ENCODE measurements around the gene TIGD1.

Gene TIGD1

DNA sequence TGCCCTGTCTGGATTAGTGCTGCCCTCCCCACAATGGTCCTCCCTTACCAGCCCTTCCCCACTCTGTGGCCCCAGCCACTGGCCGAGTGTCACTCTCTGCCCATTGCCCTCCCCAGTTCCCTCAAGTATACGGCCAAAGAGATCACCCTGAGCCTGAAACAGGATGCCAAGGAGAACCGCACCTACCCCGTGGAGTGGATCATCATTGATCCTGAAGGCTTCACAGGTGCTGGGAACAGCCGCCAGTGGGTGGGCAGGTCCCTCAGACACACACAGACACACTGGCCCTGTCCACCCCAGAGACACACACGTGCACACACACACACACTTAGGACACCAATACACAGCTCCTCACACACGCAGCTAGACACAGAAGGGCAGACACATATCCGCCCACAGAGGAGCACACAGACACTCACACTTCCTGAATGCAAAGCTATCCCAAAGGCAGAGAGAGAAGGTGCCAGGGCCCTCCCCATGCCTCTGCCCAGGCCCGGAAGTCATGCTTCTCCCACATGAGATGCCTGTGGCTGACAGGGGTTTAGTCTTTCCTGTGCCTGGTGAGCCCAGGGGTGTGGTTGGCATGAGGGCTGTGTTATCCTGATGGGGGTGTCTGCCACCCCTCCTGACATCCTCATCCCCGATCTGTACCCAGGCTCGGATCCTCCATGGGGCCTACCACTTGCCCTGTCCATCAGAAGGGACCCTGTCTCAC lies 21.5 kb downstream of the TIGD1 start:
- no peaks in the 10 kb centered on the region for H3K9me3 ChIP-seq (ENCODE audit: insufficient read depth, low read depth, low read length)
- H3F3A ChIP-seq (ENCODE audit: low read depth), result no peaks in the 10 kb centered on the region
- H2AFZ ChIP-seq (ENCODE audit: low read length), result no peak overlapping the region
- peak overlapping the region; percentile 32 for H3K4me2 ChIP-seq (ENCODE audit: low read depth, low read length, poor library complexity, severe bottlenecking)
- no peaks in the 10 kb centered on the region for H3K79me2 ChIP-seq (ENCODE audit: insufficient read depth, low read length)
- peaks cover 7% of the 10 kb centered on the region for H3K4me1 ChIP-seq (ENCODE audit: insufficient read depth, low read length, poor library complexity, severe bottlenecking)
- no peak for TF ChIP-seq EZH2phosphoT487 (IDR thresholded peaks at IDR 0.05; ENCODE audit: borderline replicate concordance)
- TF ChIP-seq, protein P1, sequence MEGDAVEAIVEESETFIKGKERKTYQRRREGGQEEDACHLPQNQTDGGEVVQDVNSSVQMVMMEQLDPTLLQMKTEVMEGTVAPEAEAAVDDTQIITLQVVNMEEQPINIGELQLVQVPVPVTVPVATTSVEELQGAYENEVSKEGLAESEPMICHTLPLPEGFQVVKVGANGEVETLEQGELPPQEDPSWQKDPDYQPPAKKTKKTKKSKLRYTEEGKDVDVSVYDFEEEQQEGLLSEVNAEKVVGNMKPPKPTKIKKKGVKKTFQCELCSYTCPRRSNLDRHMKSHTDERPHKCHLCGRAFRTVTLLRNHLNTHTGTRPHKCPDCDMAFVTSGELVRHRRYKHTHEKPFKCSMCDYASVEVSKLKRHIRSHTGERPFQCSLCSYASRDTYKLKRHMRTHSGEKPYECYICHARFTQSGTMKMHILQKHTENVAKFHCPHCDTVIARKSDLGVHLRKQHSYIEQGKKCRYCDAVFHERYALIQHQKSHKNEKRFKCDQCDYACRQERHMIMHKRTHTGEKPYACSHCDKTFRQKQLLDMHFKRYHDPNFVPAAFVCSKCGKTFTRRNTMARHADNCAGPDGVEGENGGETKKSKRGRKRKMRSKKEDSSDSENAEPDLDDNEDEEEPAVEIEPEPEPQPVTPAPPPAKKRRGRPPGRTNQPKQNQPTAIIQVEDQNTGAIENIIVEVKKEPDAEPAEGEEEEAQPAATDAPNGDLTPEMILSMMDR (conservative IDR thresholded peaks at IDR 0.05; ENCODE audit: low read length), result no peak
- no peaks in the 10 kb centered on the region for H4K20me1 ChIP-seq (ENCODE audit: insufficient read depth, low read length, poor library complexity, severe bottlenecking)
- no peak overlapping the region for H3K9ac ChIP-seq (ENCODE audit: low read depth, low read length, poor library complexity, severe bottlenecking)
- no peaks in the 10 kb centered on the region for H3K36me3 ChIP-seq (ENCODE audit: insufficient read depth, low read length)
- H3K4me3 ChIP-seq (ENCODE audit: low read length, poor library complexity, severe bottlenecking), result no peak overlapping the region
- no peaks in the 10 kb centered on the region for H3K27me3 ChIP-seq (ENCODE audit: insufficient read depth, low read length, poor library complexity, severe bottlenecking)
- H3K9me2 ChIP-seq (replicated peaks; ENCODE audit: low read depth, low read length), result no peaks in the 10 kb centered on the region

DNA sequence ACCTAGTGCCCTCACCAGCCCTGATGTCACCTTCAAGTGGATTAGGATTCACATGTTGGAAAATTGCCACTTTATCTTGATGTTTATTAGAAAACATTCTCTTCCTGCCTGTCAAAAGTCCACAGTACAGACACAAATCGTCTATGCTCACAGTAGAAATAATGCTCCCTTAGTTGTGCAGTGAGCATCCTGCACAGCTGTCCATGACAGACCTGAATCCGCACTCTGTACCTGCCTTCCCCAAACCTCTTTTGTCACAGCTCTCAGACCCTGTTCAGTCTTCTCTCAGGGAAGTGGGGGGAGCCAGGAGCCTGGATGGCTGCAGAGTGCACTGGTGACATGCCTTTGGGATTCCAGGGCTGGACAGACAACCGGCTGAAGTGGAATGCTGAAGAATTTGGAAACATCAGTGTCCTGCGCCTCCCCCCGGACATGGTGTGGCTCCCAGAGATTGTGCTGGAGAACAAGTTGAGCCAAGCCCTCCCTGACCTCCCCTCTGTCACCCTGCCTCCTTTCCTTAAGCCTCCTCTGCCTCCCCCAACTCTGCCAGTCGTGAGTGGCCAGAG lies 22.4 kb downstream of the TIGD1 start:
- H3K4me2 ChIP-seq (ENCODE audit: low read depth, low read length, poor library complexity, severe bottlenecking), result no peak overlapping the region
- no peaks in the 10 kb centered on the region for H3K79me2 ChIP-seq (ENCODE audit: insufficient read depth, low read length)
- no peak overlapping the region for H3K4me3 ChIP-seq (ENCODE audit: low read length, poor library complexity, severe bottlenecking)
- no peak overlapping the region for H3K9ac ChIP-seq (ENCODE audit: low read depth, low read length, poor library complexity, severe bottlenecking)
- H3K36me3 ChIP-seq (ENCODE audit: insufficient read depth, low read length), result no peaks in the 10 kb centered on the region
- H3K4me1 ChIP-seq (ENCODE audit: insufficient read depth, low read length, poor library complexity, severe bottlenecking), result peaks cover 7% of the 10 kb centered on the region
- H2AFZ ChIP-seq (ENCODE audit: low read length), result no peak overlapping the region
- TF ChIP-seq, protein P1 (conservative IDR thresholded peaks at IDR 0.05; ENCODE audit: low read length), result no peak
- no peak for TF ChIP-seq EZH2phosphoT487 (IDR thresholded peaks at IDR 0.05; ENCODE audit: borderline replicate concordance)
- H3K9me2 ChIP-seq (replicated peaks; ENCODE audit: low read depth, low read length), result no peaks in the 10 kb centered on the region
- H3K27me3 ChIP-seq (ENCODE audit: insufficient read depth, low read length, poor library complexity, severe bottlenecking), result no peaks in the 10 kb centered on the region
- no peaks in the 10 kb centered on the region for H3K9me3 ChIP-seq (ENCODE audit: insufficient read depth, low read depth, low read length)
- no peaks in the 10 kb centered on the region for H3F3A ChIP-seq (ENCODE audit: low read depth)
- no peaks in the 10 kb centered on the region for H4K20me1 ChIP-seq (ENCODE audit: insufficient read depth, low read length, poor library complexity, severe bottlenecking)

DNA sequence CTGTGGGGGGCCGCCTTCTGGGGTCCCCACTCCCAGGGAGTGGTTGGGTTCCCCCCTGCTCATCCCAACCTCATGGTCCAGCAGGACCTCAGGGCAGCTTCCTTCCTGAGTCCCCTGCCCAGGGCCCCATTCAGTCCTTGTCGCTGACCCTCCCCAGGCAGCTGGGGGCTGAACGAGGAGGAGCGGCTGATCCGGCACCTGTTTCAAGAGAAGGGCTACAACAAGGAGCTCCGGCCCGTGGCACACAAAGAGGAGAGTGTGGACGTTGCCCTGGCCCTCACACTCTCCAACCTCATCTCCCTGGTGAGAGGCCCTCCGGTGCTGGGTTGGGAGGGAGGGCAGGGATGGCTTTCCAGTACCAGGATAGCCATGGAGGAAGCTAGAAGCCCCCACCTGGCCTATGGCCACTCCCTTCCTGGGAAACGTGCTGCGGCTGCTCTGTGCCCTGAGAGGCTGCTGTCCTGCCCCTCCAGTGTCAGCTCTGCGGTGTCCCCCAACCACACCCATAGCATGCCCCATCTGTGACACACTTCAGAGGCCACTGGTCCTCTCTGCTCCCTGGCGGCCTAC lies 23.9 kb downstream of the TIGD1 start:
- Histone ChIP-seq H3F3A (ENCODE audit: low read depth) (no peaks in the 10 kb centered on the region), H3K9ac (ENCODE audit: low read depth, low read length, poor library complexity, severe bottlenecking) (no peak overlapping the region), H3K4me3 (ENCODE audit: low read length, poor library complexity, severe bottlenecking) (no peak overlapping the region), H4K20me1 (ENCODE audit: insufficient read depth, low read length, poor library complexity, severe bottlenecking) (no peaks in the 10 kb centered on the region), H3K79me2 (ENCODE audit: insufficient read depth, low read length) (no peaks in the 10 kb centered on the region), H2AFZ (ENCODE audit: low read length) (no peak overlapping the region), H3K4me2 (ENCODE audit: low read depth, low read length, poor library complexity, severe bottlenecking) (no peak overlapping the region), H3K36me3 (ENCODE audit: insufficient read depth, low read length) (no peaks in the 10 kb centered on the region), H3K27me3 (ENCODE audit: insufficient read depth, low read length, poor library complexity, severe bottlenecking) (no peaks in the 10 kb centered on the region), H3K9me2 (replicated peaks; ENCODE audit: low read depth, low read length) (no peaks in the 10 kb centered on the region), H3K9me3 (ENCODE audit: insufficient read depth, low read depth, low read length) (no peaks in the 10 kb centered on the region), H3K4me1 (ENCODE audit: insufficient read depth, low read length, poor library complexity, severe bottlenecking) (peaks cover 7% of the 10 kb centered on the region)
- TF ChIP-seq EZH2phosphoT487 (IDR thresholded peaks at IDR 0.05; ENCODE audit: borderline replicate concordance), result no peak
- TF ChIP-seq, protein P1 (conservative IDR thresholded peaks at IDR 0.05; ENCODE audit: low read length), result no peak
